Stimulated activated CD4-positive, alpha-beta T cell treated with anti-CD3 and anti-CD28 coated beads, Interleukin-15, amount 100 ng/mL, for 24 hours (primary cell): ENCODE results near the gene LLGL2.

ENCODE experiments used
- DNase-seq: peaks from one replicate; pipeline ENCODE4 v3.0.0-alpha.2; 2020

LLGL2 gene

GRCh38 chr17:75552425-75553294 is 27.2 kb downstream of the LLGL2 start:
- DNase-seq: no peak

GRCh38 chr17:75553295-75554110 is 28.0 kb downstream of the LLGL2 start:
- no peak for DNase-seq

DNA sequence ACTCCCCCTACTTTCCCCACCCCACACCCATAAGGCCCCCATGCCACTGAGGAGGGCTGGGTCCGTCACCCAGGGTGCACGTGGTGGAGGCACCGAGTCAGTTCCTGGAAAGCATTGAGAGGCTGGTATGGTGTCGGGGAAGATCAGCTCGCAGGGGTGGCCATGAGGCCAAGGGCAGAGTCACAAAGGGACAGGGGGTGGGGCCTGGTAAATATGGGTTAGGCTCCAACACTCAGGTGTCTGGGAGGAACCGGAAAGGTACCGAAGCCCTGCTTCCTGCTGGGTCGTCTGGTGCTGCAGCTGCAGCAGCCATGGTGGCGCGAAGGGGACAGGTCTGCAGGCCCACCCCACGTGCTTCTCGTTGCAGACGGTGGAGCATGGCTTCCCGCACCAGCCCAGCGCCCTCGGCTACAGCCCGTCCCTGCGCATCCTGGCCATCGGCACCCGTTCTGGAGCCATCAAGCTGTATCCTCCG is 30.2 kb downstream of the LLGL2 start:
- DNase-seq: no peak

GRCh38 chr17:75557075-75557851 is 31.8 kb downstream of the LLGL2 start:
- no peak for DNase-seq

- no peak for DNase-seq
These were observed 32.6 kb downstream of the LLGL2 start for GRCh38 chr17:75557852-75558665.

DNA sequence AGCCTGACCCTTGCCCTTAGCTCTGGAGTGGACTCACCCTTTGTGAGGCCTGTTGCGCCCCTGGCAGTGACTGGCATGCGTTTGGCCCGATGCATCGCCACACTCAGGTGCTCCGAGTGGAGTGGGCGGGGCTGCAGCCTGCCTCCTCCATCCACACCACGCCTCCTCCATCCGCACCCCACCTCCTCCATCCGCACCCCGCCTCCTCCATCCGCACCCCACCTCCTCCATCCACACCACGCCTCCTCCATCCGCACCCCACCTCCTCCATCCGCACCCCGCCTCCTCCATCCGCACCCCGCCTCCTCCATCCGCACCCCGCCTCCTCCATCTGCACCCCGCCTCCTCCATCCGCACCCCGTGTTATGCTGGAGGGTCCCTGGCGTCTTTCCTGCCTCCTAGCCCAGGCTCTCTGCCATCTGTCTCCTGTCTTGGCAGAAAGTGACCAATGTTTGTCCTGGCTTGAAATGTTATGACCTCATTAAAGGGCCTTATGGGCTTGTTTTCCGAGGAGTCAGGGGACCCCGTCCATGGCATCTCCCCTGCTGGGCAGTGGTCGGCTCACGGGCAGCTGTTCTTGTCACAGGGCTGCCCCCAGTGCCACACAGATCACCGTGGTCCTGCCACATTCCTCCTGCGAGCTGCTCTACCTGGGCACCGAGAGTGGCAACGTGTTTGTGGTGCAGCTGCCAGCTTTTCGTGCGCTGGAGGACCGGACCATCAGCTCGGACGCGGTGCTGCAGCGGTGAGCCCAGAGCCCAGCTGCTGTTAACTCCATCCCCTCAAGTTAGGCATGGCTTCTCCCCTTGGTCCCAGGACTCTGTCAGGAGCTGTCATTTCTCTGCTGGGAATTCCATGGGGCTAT is 33.4 kb downstream of the LLGL2 start:
- no peak for DNase-seq

DNA sequence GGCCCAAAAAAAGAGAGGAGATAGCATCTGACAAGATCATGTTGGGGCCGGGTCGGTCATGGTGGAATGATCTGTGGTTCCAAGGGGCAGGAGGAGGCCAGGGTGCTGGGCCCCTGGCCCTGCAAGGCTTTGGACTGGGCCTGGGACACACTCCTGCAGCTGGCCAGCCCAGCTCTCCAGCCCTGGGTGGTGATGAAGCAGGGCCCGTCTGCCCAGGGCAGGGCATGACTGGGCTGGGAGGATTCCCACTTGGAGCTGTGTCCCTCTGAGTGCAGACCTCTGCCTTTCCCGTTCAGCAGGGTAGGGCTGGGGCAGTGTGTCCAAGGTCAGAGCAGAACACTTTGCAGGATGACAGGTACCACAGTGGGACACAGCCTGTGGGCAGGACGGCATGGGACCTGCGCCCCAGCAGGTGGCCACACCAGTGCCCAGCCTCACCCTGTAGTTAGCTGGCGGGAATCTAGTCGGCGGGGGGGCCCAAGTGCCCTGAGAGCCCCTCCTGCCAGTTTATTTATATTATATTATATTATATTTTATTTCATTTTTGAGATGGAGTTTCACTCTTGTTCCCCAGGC is 34.5 kb downstream of the LLGL2 start:
- no peak for DNase-seq

DNA sequence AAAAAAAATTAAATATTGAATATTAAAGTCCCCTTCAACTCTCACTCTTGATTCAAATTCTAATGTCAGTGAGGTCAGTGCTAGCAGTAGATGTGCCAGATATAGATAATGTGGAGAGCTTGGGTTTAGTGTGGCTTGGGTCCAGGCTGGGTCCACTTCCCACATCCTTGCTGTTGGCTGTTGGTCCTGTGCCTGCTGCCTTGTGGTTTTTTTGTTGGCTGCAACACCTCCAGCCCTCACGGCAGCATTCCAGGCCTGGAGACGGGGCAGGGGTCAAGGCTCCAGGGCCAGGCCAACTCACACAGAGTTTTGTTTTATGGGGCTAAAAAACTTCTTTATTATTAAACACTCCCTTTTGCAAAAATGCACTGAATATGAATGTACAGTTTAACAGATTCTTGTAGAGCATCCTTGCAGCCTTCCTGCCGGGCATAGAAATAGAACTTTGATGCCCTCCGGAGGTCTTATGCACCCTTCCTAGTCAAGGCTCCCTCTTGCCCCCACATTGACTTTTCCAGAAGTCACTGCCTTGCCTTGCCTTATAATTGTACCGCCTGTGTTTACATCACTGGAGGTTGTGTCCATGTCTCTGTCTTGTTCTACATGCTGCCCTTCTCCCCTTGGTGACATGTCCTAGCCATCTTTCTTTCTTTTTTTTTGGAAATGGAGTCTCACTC is 36.6 kb downstream of the LLGL2 start:
- DNase-seq: no peak

DNA sequence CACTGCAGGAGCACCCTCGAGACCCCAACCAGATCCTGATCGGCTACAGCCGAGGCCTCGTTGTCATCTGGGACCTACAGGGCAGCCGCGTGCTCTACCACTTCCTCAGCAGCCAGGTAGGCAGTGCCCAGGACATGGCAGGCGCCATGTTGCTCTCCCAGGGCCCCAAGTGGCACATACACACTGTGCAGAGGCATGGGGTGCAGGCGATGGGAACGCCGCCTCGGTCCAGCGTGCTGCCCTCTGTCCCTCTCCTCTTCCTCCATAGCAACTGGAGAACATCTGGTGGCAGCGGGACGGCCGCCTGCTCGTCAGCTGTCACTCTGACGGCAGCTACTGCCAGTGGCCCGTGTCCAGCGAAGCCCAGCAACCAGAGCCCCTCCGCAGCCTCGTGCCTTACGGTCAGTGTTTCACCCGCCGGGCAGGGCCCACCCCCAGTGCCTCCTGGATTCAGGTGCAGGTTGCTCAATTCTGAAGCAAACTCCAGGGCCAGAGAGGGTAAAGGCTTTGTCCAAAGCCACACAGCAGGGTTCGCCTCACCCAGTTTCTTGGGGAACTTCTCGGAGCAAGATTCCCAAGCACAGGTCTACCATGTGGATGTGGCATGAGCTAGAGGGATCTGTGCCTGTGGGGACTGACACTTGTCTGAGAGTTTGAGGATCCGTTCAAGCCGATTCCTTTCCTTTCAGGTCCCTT is 37.7 kb downstream of the LLGL2 start:
- no peak for DNase-seq

DNA sequence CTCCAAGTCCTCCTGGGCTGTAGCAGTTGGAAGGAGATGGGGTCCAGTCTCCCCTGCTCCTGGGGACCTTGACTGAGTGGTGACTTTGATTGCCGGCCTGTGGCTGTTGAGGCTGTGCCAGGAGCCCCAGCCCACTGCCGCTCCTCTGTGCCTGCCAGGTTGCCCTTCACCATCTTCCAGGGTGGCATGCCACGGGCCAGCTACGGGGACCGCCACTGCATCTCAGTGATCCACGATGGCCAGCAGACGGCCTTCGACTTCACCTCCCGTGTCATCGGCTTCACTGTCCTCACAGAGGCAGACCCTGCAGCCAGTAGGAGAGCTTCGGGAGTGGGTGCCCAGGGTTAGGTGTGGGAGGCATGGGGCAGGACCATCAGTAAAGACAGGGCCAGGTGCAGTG is 38.7 kb downstream of the LLGL2 start:
- DNase-seq: no peak

GRCh38 chr17:75565066-75565465 is 39.6 kb downstream of the LLGL2 start:
- no peak for DNase-seq

DNA sequence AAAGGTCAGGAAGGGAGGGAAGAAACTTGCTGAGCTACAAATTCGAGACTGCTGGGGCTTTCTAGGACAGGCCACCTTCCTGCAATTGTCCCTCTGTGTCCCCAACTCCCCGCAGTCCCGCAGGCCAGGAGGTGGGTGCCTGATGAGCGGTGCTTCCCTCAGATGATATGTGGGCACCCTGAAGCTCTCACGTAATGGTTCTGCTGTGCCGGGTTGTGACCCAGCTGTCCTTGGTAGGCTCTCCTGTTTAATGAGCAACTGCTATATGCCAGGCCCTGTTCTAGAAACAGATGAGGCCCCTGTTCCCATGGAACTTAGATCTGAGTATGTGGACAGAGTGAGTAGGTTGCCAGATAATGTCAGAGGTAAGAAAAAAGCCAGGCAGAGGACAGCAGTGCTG is 40.1 kb downstream of the LLGL2 start:
- no peak for DNase-seq

DNA sequence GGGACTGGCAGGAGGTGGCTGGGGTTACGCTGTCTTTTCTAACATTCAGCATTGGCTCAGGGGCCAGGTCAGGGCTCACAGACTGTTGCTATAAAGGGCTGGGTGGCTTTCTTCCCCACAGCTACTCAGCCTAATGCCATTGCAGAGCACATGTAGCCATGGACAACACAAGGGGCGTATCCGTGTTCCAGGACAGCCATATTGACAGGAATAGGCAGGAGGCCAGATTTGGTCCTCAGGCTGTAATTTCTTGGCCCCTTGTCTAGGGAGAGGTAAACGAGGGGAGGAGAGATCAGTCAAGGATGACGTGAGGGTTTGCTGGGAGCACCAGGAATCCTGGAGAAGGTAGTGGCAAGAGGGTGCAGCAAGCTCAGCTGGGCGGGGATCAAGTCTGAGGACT is 40.9 kb downstream of the LLGL2 start:
- DNase-seq: no peak

- no peak for DNase-seq
These were observed 41.3 kb downstream of the LLGL2 start for GRCh38 chr17:75566834-75567233.

DNA sequence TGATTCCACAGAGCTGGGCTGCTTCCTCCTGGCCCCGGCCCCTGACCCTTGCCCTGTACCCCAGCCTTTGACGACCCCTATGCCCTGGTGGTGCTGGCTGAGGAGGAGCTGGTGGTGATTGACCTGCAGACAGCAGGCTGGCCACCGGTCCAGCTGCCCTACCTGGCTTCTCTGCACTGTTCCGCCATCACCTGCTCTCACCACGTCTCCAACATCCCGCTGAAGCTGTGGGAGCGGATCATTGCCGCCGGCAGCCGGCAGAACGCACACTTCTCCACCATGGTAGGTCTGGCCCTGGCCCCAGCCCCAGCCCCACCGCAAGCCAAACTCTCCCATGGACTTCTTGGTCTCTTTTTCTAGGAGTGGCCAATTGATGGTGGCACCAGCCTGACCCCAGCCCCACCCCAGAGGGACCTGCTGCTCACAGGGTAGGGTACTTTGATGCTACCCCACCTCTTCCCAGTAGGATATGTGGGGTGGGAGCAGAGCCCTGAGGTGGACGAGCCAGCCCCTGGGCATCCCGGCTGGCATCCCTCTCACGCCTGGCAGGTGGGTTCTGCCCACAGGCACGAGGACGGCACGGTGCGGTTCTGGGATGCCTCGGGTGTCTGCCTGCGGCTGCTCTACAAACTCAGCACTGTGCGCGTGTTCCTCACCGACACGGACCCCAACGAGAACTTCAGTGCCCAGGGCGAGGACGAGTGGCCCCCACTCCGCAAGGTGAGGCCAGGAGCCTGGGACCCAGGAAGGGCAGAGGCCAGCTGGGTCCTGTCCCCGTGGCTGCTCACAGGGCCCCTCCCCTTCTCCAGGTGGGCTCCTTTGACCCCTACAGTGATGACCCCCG is 43.1 kb downstream of the LLGL2 start:
- DNase-seq: no peak

- no peak for DNase-seq
These were observed 44.7 kb downstream of the LLGL2 start for GRCh38 chr17:75570034-75570676.

DNA sequence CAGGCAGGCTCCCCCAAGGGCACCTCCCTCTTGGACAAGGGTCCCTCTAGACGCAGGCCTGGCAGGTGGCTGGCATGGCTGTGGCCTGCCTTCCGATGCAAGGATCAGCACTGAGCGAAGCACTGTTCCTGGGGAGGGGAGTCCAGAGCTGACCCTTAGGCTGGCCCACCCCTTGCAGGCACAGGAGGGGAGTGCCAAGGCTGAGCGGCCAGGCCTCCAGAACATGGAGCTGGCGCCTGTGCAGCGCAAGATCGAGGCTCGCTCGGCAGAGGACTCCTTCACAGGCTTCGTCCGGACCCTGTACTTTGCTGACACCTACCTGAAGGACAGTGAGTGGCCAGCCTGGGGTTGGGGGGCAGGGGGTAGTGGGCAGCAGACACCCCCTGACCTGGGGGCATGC is 45.3 kb downstream of the LLGL2 start:
- no peak for DNase-seq
